GM21367 (cell line): ENCODE results near the gene TMEM98.
"Not testable (repeated sequence)": the region's sequence is repeated elsewhere in the genome, so short reads cannot be mapped to it uniquely, and the experiment has no call there.

Source experiments
- ATAC-seq: cut with Tn5 transposase; IDR thresholded peaks from one replicate; pipeline ENCODE4 v1.9.1; 2021; ENCODE audit not compliant: unreplicated experiment

Gene TMEM98

DNA sequence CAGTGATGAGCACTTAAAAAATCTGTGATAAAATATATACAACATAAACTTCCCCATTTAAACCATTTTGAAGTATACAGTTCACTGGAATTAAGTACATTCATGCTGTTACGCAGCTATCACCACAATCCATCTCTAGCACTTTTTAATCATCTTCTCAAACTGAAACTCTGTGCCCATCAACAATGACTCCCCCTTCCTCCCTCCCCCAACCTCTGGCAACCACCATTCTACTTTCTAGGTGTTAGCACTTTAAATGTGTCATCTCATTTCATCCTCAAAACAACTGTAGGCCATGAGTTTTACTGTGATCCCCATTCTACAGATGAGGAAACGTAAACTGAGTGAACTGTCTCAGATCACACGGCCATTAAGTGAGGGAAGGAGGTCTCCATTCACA lies 13.8 kb upstream of the TMEM98 start:
- ATAC-seq: no peak

DNA sequence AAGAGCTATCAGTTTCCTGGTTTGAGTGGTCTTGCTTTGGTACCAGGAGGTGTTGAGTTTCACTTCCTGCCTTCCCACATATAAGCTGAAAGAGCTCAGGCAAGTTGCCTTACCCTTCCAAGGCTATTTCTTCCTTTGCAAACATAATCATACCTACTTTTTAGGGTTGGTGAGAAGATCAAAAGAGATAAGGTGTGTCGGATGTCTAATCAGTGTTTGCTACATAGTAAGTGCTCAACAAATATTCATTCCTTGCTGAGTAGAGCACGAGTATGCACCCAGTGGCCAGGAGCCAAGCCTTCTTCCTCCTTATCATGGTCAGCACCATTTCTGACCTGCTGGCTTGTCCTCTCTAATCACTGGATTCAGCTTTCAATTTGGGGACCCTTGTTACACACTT lies 12.7 kb upstream of the TMEM98 start:
- no peak for ATAC-seq

DNA sequence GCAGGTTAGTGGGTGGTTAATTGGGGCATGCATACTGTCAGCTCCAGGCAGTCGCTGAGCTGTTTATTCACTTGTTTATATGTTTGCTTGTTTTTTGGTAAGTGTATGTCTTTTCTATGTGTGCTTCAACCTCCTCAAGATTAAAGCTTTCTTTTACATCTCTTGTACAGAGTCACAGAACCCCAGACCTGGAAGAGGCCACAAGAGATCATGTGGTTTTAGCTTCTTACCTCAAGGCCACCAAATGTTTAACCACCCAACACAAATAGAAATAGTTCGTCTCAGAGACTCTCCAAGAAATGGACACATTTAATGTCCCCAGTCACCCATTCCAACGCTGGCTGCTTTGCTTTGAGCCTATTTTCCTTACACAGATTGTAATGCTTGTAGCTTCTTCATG lies 11.8 kb upstream of the TMEM98 start:
- ATAC-seq: no peak

DNA sequence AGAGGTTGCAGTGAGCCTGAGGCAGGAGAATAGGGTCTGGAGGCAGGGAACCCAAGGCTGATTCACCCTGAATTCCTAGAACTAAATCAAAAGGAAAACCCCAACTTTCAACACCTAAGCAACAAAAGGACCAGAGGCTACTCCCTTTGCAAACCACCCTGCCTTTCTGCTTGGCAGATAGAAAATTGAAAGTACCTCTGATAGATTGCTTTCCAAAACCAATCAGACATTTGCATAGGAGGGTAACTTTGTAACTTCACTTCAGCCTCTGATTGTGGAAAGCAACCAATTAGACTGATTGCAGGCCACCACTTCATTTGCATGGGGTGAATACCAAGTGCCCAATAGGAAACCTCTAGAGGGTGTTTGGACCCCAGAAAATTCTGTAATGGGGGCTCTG lies 10.9 kb upstream of the TMEM98 start:
- ATAC-seq: no peak

DNA sequence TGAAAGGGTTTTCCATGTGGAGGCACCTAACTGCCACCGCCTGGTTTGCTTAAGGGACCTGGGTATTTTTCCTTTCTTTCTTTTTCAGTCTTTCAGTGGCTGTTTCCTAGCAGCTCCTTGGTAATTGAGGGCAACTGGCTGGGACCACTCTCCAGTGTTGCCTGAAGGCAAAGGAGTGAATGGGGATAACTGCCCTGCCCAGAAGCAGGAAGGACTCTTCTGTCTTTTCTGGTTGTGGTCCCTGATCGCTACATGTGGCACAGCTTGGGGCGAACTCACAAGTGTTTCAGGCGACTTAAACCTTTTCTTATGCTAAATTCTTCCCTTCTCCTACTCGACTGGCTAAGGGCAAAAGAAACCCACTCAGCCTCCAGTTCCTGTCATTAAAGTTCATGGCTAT lies 10.1 kb upstream of the TMEM98 start:
- no peak for ATAC-seq

DNA sequence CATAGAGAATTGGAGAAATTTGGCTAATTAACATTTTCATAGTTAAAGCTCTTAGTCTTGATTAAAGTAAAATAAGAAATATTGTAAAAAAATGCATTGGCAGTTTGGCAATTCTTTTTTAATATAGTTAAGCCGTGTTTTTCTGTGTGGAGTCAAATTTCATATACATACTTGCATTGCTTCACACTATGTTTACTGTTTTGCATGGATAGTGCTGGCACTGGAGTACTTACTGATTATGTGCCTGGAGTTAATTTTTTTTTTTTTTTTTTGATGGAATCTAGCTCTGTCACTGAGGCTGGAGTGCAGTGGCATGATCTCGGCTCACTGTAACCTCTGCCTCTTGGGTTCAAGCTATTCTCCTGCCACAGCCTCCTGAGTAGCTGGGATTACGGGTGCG lies 8.1 kb upstream of the TMEM98 start:
- ATAC-seq: not testable (repeated sequence)

DNA sequence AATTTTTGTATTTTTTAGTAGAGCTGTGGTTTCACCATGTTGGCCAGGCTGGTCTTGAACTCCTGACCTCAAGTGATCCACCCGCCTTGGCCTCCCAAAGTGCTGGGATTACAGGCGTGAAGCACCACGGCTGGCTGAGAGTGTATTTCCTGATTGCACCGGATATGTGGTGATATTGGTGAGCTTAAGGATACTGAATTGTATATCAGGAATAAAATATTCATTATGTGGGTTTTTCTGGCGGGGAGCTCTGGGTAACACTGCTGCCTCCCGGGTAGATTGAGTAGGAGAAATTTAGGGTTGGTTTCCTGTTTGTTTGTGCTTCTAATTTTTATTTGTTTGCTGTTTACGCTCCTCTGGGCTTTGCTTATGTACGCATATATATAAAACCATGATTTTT lies 7.7 kb upstream of the TMEM98 start:
- no peak for ATAC-seq

DNA sequence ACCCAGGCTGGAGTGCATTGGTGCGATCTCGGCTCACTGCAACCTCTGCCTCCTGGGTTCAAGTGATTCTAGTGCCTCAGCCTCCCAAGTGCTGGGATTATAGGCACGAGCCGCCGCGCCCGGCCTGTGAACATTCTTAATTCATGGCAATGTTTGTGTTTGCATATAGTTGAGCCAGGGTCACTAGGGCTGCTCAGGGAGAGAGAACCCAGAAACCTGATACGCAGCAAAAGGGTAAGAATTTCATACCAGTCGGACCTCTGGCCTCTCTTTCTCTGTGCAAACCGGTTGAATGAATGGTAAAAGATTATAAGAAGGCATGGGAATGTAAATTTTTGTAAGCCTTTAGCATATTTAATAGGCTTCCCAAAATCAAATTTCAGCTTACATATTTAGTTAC lies 6.9 kb upstream of the TMEM98 start:
- no peak for ATAC-seq

DNA sequence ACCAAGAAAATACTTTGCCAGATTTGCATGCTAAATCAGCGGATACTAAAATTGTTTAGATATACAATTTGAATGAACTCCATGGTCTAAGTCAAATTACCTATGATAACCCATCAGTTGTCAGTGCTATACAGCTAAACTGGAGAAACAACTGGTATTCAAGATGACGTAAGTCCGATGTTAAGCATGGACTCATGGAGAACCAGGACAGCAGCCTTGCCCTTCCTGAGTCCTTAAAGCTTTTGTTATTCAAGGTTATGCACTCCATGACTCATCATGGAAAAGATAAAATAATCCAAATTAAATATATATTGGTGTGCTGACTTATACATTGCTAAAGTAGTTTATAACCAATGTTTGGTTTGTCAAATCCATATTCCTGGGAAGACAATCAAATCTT lies 4.0 kb upstream of the TMEM98 start:
- ATAC-seq: not testable (repeated sequence)

DNA sequence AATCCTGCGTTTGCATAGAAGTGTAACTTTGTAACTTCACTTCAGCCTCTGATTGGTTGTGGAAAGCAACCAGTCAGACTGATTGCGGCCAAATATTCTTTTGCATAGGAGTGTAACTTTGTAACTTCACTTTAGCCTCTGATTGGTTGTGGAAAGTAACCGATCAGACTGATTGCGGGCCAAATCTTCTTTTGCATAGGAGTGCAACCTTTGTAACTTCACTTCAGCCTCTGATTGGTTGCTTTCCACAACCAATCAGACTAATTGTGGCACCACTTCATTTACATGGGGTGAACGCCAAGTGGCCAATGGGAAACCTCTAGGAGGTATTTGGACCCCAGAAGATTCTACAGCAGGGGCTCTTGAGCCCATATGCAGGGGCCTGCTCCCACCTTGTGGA lies 1.8 kb upstream of the TMEM98 start:
- ATAC-seq: no peak

DNA sequence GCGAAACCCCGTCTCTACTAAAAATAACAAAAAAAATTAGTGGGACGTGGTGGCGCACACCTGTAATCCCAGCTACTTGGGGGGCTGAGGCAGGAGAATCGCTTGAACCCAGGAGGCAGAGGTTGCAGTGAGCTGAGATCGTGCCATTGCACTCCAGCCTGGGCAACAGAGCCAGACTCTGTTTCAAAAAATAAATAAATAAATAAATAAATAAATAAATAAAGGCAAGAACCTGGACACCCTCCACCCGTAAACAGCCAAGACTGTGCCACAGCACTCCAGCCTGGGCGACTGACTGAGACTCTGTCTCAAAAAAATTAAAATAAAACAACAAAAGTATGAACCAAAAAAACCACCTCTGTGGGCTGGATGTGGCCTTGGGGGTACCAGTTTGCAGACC lies 1.2 kb upstream of the TMEM98 start:
- not testable (repeated sequence) for ATAC-seq

DNA sequence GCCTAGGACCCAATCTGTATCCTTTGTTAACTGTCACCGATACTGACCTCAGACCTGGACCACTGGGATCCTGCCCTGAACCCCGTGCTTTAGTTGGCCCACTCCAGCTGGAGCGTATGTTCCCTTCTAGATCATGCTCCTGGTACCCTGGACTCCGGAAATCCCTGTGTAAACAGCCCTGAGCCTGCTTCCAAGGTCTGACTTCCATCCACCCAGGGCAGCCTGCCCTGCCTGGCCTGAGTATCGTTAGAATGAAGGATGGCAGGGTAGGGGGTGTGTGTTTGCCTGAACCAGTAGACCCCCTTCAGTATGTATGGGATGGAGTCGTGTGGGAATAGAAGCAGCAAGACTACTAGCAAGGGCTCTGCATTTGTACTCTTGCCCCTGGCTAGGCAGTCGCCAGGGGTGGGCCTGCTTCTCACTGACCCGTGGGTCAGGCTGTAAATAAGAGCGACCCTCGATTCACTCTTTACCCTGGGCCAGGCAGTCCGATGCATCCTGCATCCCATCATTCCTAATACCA lies 691 bp upstream of the TMEM98 start:
- no peak for ATAC-seq

DNA sequence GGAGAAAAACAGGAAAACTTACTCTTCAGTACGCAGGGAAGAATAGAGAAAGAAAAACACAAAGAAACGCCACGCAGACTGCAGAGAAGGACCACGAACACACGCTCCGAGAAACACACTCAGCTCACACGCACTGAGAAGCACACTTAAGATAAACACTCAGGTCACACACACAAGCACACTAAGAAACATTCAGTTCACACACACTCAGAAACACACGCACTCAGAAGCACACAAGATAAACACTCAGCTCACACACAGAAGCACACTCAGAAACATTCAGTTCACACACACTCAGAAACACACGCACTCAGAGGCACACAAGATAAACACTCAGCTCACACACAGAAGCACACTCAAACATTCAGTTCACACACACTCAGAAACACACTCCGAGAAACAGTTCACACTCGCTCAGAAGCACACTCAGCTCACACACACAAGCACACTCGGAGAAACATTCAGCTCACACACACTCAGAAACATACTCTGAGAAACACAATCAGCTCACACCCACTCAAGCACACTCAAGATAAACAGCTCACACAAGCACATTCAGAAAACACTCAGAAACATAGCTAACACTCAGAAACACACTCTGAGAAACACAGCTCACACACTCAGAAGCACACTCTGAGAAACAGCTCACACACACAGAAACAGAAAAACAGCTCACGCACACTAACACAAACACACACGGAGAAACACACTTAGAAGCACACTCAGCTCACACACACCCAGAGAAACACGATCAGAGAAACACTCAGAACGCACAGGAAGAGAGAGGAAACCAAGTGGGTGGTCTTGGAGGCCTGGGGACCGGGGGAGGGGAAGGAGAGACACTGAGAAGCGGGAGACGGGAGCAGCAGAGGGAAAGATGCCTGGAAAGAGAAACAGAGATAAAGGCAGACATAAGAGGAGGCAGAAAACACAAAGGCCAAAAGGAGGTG lies 908 bp downstream of the TMEM98 start:
- ATAC-seq: no peak

DNA sequence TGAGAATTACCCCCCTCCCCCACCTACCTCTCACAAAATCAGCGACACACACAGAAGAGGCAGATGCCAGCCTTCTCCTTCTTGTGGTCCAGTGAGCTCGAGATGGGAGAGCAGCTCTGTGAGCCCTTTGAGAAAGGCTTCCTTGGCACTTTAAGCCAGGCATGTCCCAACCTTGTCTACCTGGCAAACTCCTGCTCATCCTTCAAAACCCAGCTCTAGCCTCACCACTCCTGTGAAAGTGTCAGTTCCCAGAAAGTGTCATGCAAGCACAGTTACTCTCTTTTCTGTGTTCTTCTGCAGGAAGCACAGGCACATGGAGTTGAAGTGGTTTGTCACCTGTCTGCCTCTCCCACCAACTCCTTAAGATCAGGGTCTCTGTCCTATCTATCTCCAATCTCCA lies 1.6 kb downstream of the TMEM98 start:
- no peak for ATAC-seq

DNA sequence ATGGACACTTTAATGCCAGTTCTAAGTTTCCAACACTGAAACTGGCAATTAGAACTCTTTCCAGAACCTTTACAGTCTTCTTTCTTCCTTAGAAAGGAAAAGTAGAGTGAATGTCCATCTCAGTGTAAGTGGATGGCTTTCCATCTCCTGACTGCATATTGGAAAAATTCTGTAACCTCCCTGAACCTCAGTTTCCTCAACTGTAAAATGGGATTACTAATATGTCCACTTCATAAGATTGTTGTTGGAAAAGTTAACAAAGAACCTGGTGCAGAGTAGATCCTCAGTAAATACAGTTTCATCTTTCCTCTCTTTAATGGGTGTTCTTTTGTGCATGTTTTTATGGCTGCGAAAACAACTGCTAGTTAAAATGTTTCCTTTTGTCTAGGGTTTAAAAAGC lies 2.6 kb downstream of the TMEM98 start:
- no peak for ATAC-seq

DNA sequence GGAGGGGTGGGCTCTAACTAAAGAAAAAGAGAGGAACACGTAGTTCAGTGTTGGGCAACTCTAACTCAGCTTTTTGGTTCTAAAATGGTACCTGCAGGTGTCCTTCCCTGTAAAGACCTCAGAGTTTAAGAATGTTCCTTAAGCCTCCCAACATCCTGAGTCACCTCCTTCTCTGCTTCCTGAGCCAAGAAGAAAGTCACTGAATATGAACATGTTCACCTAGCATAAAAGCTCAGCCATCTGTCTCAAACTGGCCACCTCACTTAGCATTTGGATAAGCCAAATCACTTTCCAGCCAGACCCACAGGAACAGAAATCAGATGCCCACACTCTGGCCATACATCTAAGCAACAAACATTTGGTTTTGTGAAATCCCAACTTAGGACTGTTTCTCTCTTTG lies 3.7 kb downstream of the TMEM98 start:
- no peak for ATAC-seq

DNA sequence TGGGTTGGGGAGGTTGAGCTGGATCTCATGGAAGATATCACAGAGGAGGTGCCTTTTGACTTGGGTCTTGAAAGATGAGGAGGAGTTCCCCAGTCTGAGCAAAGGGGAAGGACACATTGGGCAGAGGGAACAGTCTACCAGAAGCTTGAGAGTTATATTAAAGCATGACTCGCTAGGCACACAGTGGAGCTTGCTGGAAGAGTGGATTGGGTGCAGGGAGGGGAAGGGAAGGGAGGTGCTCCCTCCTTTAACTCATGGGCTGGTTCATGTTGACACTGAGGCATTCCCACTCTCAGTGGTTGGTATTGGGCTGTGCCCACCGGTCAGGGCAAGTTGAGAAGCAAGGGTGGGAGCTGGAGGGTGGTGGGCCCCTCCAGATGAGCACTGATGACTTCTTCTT lies 5.9 kb downstream of the TMEM98 start:
- ATAC-seq: no peak

DNA sequence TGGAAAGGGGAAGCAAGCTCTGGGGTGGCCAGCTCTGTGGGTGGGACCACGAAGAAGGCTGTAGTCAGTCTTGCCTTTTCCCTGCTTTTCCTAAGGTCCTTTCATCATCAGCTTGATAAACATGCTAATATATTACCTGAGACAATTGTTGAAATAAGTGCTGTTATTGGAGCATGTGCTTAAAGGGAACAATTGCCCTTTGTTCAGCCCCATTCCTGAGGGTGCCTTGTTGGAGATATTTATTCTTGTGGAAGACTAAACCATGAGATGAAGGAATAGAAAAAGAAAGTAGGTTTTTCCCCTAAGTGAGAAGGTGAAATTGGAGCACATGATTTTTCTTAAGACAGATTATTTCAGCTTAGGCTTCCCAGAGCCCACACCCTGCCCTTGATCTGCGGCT lies 7.8 kb downstream of the TMEM98 start:
- no peak for ATAC-seq

DNA sequence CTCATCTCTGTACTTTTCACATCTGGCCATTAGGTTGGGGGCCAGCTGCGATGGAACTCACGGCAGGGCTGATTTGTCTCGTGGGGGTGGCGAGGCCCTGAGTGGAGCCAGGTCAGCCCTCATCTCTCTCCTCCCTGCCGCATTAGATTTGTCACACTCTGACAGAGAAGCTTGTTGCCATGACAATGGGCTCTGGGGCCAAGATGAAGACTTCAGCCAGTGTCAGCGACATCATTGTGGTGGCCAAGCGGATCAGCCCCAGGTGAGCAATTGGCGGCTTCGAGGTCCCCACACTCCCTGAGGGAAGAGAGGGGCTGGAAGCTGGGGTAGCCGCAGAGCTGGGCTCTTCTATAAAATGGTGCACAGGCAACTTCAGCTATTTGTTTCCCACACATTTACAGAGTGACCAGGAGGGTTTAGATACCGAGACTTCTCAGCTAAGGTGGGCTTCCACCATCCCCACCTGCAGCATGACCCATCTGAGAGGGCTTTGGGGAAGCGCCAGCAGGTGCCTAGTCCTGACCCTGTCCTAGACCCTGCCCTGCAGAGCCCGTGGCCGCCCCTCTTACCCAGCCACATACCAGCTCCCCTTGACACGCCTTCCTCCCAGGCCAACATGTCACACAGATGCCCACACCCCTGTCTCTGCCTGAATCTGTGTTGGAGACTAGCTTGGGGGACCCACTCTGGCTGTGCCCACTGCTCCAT lies 8.4 kb downstream of the TMEM98 start:
- ATAC-seq: no peak

DNA sequence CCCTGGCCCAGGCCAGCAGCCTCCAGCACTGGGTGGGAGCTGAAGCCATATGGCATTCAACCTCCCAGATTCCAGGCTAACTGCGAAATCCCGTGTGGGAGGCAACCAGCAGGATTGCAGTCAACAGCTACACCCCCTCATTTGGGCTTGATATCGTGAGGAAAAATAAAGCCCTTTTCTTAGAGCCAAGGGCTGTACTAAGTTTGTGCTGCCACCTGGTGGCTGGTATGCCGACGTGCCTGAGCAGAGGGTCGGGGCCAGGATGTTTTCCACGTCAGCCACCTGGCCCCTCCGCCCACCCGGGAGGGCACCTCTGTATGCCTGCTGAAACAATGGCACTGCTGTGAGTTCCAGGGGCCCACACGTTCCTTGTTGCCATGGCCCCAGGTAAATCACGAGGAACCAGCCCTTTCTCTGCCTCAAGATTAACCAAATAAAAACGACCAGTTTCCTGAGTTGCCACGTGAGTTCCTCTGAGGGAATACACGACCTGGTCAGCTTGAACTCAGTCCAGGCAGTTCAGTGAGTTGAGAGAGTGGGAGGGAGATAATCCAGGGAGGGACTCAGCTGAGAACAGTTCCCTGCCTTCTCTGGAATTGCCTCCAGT lies 9.0 kb downstream of the TMEM98 start:
- ATAC-seq: no peak

DNA sequence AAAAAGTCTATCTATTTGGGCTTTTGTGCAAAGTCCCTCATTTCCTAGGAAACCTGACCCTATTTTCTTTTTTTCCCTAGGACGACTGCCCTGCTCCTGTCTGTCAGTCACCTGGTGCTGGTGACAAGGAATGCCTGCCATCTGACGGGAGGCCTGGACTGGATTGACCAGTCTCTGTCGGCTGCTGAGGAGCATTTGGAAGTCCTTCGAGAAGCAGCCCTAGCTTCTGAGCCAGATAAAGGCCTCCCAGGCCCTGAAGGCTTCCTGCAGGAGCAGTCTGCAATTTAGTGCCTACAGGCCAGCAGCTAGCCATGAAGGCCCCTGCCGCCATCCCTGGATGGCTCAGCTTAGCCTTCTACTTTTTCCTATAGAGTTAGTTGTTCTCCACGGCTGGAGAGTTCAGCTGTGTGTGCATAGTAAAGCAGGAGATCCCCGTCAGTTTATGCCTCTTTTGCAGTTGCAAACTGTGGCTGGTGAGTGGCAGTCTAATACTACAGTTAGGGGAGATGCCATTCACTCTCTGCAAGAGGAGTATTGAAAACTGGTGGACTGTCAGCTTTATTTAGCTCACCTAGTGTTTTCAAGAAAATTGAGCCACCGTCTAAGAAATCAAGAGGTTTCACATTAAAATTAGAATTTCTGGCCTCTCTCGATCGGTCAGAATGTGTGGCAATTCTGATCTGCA lies 12.9 kb downstream of the TMEM98 start:
- ATAC-seq: no peak
